ENCODE data around the gene GRK1.

DNA sequence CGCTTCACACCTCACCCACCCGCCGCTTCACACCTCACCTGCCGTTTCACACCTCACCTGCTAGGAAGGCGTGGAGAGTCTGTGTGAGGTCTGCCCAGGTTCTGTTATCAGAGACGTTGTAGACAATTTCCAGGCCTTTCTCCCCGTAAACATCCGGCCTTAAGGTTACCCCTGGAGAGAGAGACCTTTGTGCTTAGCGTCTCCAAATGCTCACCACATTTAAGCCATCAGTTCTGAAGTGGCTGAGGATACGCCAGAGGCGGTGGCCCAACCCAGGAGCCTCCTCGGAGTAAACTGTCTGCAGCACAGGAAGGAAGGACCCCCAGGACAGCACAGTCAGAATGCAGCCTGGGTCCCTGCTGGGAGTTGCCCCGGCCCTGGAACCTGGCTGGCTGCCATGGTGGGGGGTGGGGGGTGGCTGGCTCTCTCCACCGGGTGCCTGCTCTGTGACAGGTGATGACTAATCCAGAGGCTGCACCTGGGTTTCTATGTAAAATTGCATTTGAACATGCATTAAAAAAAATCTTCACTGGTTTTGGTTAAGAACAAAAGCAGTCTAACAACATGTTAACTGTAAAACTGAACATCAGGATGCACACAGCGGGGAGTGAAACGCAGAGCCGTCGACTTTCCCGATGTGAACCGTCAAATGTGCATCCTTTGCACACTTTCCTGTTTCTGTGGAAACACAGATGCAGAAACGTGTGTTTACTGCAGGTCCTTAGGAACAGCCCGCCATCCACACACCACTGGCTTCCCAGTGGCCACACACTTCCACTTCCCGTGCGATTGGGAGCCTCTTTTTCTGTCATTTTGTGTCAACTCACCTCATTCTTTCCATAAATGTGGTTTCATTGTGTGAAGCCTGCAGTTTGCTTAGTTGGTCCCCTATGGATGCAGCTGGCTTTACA lies 13.5 kb upstream of the GRK1 start:
- TF ChIP-seq, protein P1, sequence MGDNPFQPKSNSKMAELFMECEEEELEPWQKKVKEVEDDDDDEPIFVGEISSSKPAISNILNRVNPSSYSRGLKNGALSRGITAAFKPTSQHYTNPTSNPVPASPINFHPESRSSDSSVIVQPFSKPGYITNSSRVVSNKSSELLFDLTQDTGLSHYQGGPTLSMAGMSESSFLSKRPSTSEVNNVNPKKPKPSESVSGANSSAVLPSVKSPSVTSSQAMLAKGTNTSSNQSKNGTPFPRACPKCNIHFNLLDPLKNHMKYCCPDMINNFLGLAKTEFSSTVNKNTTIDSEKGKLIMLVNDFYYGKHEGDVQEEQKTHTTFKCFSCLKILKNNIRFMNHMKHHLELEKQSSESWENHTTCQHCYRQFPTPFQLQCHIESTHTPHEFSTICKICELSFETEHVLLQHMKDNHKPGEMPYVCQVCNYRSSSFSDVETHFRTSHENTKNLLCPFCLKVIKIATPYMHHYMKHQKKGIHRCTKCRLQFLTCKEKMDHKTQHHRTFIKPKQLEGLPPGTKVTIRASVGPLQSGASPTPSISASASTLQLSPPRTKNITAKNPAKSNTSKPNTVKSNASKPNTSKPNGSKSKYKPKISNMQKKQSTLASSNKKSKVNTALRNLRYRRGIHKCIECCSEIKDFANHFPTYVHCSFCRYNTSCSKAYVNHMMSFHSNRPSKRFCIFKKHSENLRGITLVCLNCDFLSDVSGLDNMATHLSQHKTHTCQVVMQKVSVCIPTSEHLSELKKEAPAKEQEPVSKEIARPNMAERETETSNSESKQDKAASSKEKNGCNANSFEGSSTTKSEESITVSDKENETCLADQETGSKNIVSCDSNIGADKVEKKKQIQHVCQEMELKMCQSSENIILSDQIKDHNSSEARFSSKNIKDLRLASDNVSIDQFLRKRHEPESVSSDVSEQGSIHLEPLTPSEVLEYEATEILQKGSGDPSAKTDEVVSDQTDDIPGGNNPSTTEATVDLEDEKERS (CRISPR knock-in tag; IDR thresholded peaks at IDR 0.05): no peak
- TF ChIP-seq EP300 (IDR thresholded peaks at IDR 0.05; ENCODE audit: low read depth in 2 of 2, low read length in 2 of 2) (no peak), EP300 (CRISPR knock-in tag; IDR thresholded peaks at IDR 0.05; ENCODE audit: borderline replicate concordance) (no peak), ZBTB1 (CRISPR knock-in tag; IDR thresholded peaks at IDR 0.05; ENCODE audit: borderline replicate concordance) (no peak), DMAP1 (CRISPR knock-in tag; IDR thresholded peaks at IDR 0.05) (no peak), ZNF451 (CRISPR knock-in tag; IDR thresholded peaks at IDR 0.05) (no peak), TCF7 (IDR thresholded peaks at IDR 0.05; ENCODE audit: low read depth) (no peak), MAFK (conservative IDR thresholded peaks at IDR 0.05 in 1 of 2, IDR thresholded peaks at IDR 0.05 in 1 of 2; ENCODE audit: low read length in 2 of 2) (no peak), EZH2 (conservative IDR thresholded peaks at IDR 0.05; ENCODE audit: low read depth, low read length) (no peak)

Data from HepG2 (cell line).